Measurements from ENCODE around the gene AHRR.

DNA sequence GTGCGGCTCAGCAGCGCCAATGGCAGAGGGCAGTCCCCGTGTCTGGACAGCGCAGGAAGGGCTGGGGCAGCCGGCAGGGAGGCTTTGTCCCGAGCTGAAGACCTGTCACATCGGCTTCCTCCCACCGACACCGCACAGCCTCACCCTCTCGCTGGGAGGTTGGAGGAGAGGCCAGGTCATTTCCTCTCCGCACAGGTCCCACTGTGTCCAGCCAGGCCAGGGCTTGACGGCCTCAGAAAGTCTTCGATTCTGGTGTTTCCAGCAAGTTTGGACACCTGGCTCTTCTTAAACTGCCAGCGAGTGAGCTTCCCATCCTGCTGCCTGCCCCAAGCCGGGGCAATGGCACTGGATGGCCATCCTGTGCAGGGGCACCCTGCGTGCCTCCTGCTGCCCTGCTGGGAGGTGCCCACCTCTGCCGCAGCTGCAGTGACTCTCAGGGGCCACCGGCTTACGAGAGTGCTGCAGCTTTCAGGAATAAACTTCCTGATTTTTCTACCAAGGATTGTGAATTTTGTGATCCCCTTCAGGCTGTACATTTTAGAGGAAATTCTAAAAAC is 33.9 kb downstream of the AHRR start:
- TF ChIP-seq, protein P1, sequence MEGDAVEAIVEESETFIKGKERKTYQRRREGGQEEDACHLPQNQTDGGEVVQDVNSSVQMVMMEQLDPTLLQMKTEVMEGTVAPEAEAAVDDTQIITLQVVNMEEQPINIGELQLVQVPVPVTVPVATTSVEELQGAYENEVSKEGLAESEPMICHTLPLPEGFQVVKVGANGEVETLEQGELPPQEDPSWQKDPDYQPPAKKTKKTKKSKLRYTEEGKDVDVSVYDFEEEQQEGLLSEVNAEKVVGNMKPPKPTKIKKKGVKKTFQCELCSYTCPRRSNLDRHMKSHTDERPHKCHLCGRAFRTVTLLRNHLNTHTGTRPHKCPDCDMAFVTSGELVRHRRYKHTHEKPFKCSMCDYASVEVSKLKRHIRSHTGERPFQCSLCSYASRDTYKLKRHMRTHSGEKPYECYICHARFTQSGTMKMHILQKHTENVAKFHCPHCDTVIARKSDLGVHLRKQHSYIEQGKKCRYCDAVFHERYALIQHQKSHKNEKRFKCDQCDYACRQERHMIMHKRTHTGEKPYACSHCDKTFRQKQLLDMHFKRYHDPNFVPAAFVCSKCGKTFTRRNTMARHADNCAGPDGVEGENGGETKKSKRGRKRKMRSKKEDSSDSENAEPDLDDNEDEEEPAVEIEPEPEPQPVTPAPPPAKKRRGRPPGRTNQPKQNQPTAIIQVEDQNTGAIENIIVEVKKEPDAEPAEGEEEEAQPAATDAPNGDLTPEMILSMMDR (IDR thresholded peaks at IDR 0.05; ENCODE audit: poor library complexity) = no peak
- TF ChIP-seq EZH2 (IDR thresholded peaks at IDR 0.05; ENCODE audit: borderline replicate concordance) = no peak
